Transverse colon (tissue), 4 donors: ENCODE measurements around the gene NKAIN2. TPM values are rescaled to one million over a fixed set of nuclear protein-coding genes. Genes with fewer than 3 reads are reported as not detected.

Experiments
- DNase-seq: peaks from one replicate; pipeline ENCODE4 v3.0.0-alpha.2; 2019
- H3K27ac ChIP-seq, 4 donors: fragments of 200-600 bp; sonication (generic); 2 replicates each; pipeline ENCODE4 v1.5.1; 2016 to 2018; ENCODE audit warnings: inconsistent platforms in 4 of 4
- H3K27me3 ChIP-seq: fragments of 200-600 bp; sonication (generic); 2 replicates; pipeline ENCODE4 v1.5.1; 2017; ENCODE audit warnings: inconsistent platforms
- H3K36me3 ChIP-seq, 4 donors: fragments of 200-600 bp; sonication (generic); 2 replicates each; pipeline ENCODE4 v1.5.1; 2017 to 2019; ENCODE audit warnings: inconsistent platforms in 4 of 4
- H3K4me1 ChIP-seq, 4 donors: fragments of 200-600 bp; sonication (generic); 2 replicates each; pipeline ENCODE4 v1.5.1; 2017 to 2020; ENCODE audit warnings: inconsistent platforms in 4 of 4
- H3K4me3 ChIP-seq, 4 donors: fragments of 200-600 bp; sonication (generic); 1 replicate in 1 of 4; 2 replicates in 3 of 4; pipeline versions ENCODE4 v1.5.1 to v1.6.1; 2017 to 2019; ENCODE audit warnings: inconsistent platforms in 4 of 4
- H3K9me3 ChIP-seq, 2 donors: fragments of 200-600 bp; sonication (generic); 2 replicates each; pipeline ENCODE4 v1.5.1; 2017 to 2019; ENCODE audit warnings: inconsistent platforms in 2 of 2
- CTCF ChIP-seq, 5 experiments: fragments of 200-600 bp in 3 of 5; fragments of 450-650 bp in 2 of 5; sonication (generic) in 3 of 5; IDR thresholded peaks; 1 replicate in 2 of 5; 2 replicates in 3 of 5; pipeline ENCODE4 v1.5.1; 2016 to 2017; ENCODE audit warnings: antibody characterized with exemption in 5 of 5, inconsistent platforms in 3 of 5, mild to moderate bottlenecking in 2 of 5, moderate library complexity in 1 of 5
- EP300 ChIP-seq: sonication (generic); formaldehyde crosslinking; IDR thresholded peaks from one replicate; pipeline ENCODE4 v1.6.1; 2017; ENCODE audit warnings: antibody characterized with exemption, low read depth
- POLR2A ChIP-seq: fragments of 450-650 bp; IDR thresholded peaks from one replicate; pipeline ENCODE4 v1.6.1; 2016; ENCODE audit warnings: antibody characterized with exemption, mild to moderate bottlenecking, moderate library complexity
- POLR2AphosphoS5 ChIP-seq, 3 donors: sonication (generic); formaldehyde crosslinking; IDR thresholded peaks; one replicate each; pipeline ENCODE4 v1.6.1; 2016; ENCODE audit warnings: antibody characterized with exemption in 3 of 3
- WGBS, 2 donors: methylation state at CpG; one replicate each; pipeline ENCODE4 v1.1.5; 2018; ENCODE audit warnings: low coverage in 1 of 2; 5-methylcytosine and 5-hydroxymethylcytosine counted together
- in situ Hi-C, 4 donors: fragments of 200-750 bp; cut with MboI; loops; one replicate each; pipeline versions ENCODE4 v1.15.0 to v1.15.1; 2017; ENCODE audit warnings: low sequenced_read_pairs in 3 of 4, low pct_ligation_motif_present in 1 of 4, low pct_unique_long_range_greater_than_20kb in 1 of 4
- intact Hi-C: fragments of 100-400 bp; cut with DNase I; formaldehyde crosslinking; loops from one replicate; pipeline ENCODE4 v1.15.1; 2023; ENCODE audit warnings: low total_unique reads
- total RNA-seq, 4 donors: library from RNA; depleted of rRNA; stranded (reverse); fragments of >200 nt; gene quantifications; one replicate each; pipeline ENCODE4 v1.1.0, GENCODE V29; 2016

NKAIN2 gene
- total RNA-seq, 4 donors from 2014 or later = 0.32 TPM; not detected in 3

GRCh38 chr6:124026694-124027093 is 223.0 kb downstream of the NKAIN2 start:
- no peak for DNase-seq
- 65 to 78% methylated on average over 2 of the region's 2 CpGs for WGBS, 2 donors
- TF ChIP-seq POLR2A (no peak), POLR2AphosphoS5 (IDR thresholded peaks at IDR 0.05) (no peak), CTCF (IDR thresholded peaks at IDR 0.05) (no peak), EP300 (no peak)
- Histone ChIP-seq H3K9me3 (no peaks in the 10 kb centered on the region), H3K27ac (no peak overlapping the region), H3K27me3 (no peaks in the 10 kb centered on the region), H3K4me3 (no peak overlapping the region), H3K4me1 (no peaks in the 10 kb centered on the region), H3K36me3 (no peaks in the 10 kb centered on the region)
- intact Hi-C loops (no loop called here), in situ Hi-C loops (no loop called here)

- H3K4me3 ChIP-seq = no peak overlapping the region
- WGBS, 2 donors = 83 to 93% methylated on average over 1 to 7 of the region's 7 CpGs
Measured at GRCh38 chr6:124027392-124027791, 223.7 kb downstream of the NKAIN2 start.

GRCh38 chr6:124028117-124028516 is 224.5 kb downstream of the NKAIN2 start:
- no peak for TF ChIP-seq EP300
- TF ChIP-seq POLR2A = no peak
- no peaks in the 10 kb centered on the region for H3K27me3 ChIP-seq
- 82 to 86% methylated on average over 2 of the region's 2 CpGs for whole genome bisulfite sequencing, 2 donors

More at GRCh38 chr6:124027392-124027791, 223.7 kb downstream of the NKAIN2 start:
- no peaks in the 10 kb centered on the region for H3K4me1 ChIP-seq
- TF ChIP-seq CTCF (IDR thresholded peaks at IDR 0.05) (no peak), POLR2A (no peak), POLR2AphosphoS5 (IDR thresholded peaks at IDR 0.05) (no peak), EP300 (no peak)
- no peak for DNase-seq
- no peak overlapping the region for H3K27ac ChIP-seq
- in situ Hi-C loops (no loop called here), intact Hi-C loops (no loop called here)
- no peaks in the 10 kb centered on the region for H3K27me3 ChIP-seq
- H3K36me3 ChIP-seq = no peaks in the 10 kb centered on the region
- no peaks in the 10 kb centered on the region for H3K9me3 ChIP-seq

GRCh38 chr6:124029567-124029966 is 225.9 kb downstream of the NKAIN2 start:
- Histone ChIP-seq H3K36me3 (no peaks in the 10 kb centered on the region), H3K9me3 (no peaks in the 10 kb centered on the region), H3K4me3 (no peak overlapping the region), H3K27ac (no peak overlapping the region), H3K4me1 (no peaks in the 10 kb centered on the region), H3K27me3 (no peaks in the 10 kb centered on the region)
- in situ Hi-C loops = no loop called here
- intact Hi-C loops = no loop called here
- DNase-seq = no peak
- 88 to 90% methylated on average over 1 to 5 of the region's 5 CpGs for WGBS, 2 donors
- TF ChIP-seq CTCF (IDR thresholded peaks at IDR 0.05) (no peak), POLR2A (no peak), EP300 (no peak), POLR2AphosphoS5 (IDR thresholded peaks at IDR 0.05) (no peak)

More at GRCh38 chr6:124028117-124028516, 224.5 kb downstream of the NKAIN2 start:
- DNase-seq = no peak
- intact Hi-C loops = no loop called here
- Histone ChIP-seq H3K4me3 (no peak overlapping the region), H3K4me1 (no peaks in the 10 kb centered on the region), H3K9me3 (no peaks in the 10 kb centered on the region), H3K36me3 (no peaks in the 10 kb centered on the region), H3K27ac (no peak overlapping the region)
- in situ Hi-C loops = no loop called here

GRCh38 chr6:124033501-124033900 is 229.8 kb downstream of the NKAIN2 start:
- intact Hi-C loops (loop anchor here (5.0 kb wide), 1 partner anchor 201 kb away; no protein-coding TSS in a partner anchor), in situ Hi-C loops (no loop called here)
- no peak for TF ChIP-seq POLR2A
- no peak for TF ChIP-seq EP300
- no peak for TF ChIP-seq POLR2AphosphoS5 (IDR thresholded peaks at IDR 0.05)
- TF ChIP-seq CTCF (IDR thresholded peaks at IDR 0.05) = no peak
- Histone ChIP-seq H3K27me3 (no peaks in the 10 kb centered on the region), H3K4me3 (no peak overlapping the region), H3K27ac (no peak overlapping the region), H3K9me3 (no peaks in the 10 kb centered on the region), H3K4me1 (no peaks in the 10 kb centered on the region), H3K36me3 (no peaks in the 10 kb centered on the region)
- WGBS, 2 donors = 79 to 87% methylated on average over 3 of the region's 3 CpGs
- DNase-seq = no peak
